Activated T-cell treated with anti-CD3 and anti-CD28 coated beads, Interleukin-2, amount 50 U/mL, for 4 hours (primary cell): ENCODE measurements around the gene MRPS17. TPM values are rescaled to one million over a fixed set of nuclear protein-coding genes. Genes with fewer than 3 reads are reported as not detected.

Experiments used
- ATAC-seq, 2 donors: fragments of 200-7000 bp; cut with Tn5 transposase; one replicate each; pipeline ENCODE4 v1.10.0; 2021
- DNase-seq: peaks from one replicate; pipeline ENCODE4 v3.0.0-alpha.2; 2020
- H3K27me3 Mint-ChIP-seq: one replicate; pipeline ENCODE4 v1.8.0; 2021; ENCODE audit warnings: low read depth, mixed read lengths
- H3K36me3 Mint-ChIP-seq: one replicate; pipeline ENCODE4 v1.8.0; 2022; ENCODE audit warnings: mixed read lengths; ENCODE audit not compliant: insufficient read depth
- H3K4me1 Mint-ChIP-seq: one replicate; pipeline ENCODE4 v1.8.0; 2021; ENCODE audit warnings: low read depth, mixed read lengths
- H3K4me3 Mint-ChIP-seq: one replicate; pipeline ENCODE4 v1.8.0; 2021; ENCODE audit warnings: mild to moderate bottlenecking, moderate library complexity, mixed read lengths
- H3K9me3 Mint-ChIP-seq: one replicate; pipeline ENCODE4 v1.8.0; 2021; ENCODE audit warnings: mixed read lengths
- total RNA-seq, 3 donors: library from RNA; stranded (reverse); gene quantifications; one replicate each; pipeline ENCODE4 v1.2.1, GENCODE V29; 2021

Gene MRPS17
- total RNA-seq, 3 donors from 2014 or later, result 42.4 to 53.0 (median 50.6) TPM

GRCh38 chr7:56003749-56004148, 52.1 kb downstream of the MRPS17 start:
- ATAC-seq (no peak), DNase-seq (no peak)
- H3K36me3 Mint-ChIP-seq, result peaks cover 6% of the 10 kb centered on the region
- H3K4me3 Mint-ChIP-seq, result no peak overlapping the region
- no peaks in the 10 kb centered on the region for H3K27me3 Mint-ChIP-seq
- H3K9me3 Mint-ChIP-seq, result no peaks in the 10 kb centered on the region
- H3K4me1 Mint-ChIP-seq, result peaks cover 7% of the 10 kb centered on the region

Other genes starting within 250 kb of the MRPS17 start
- not detected for gene SEPTIN14, start 89.1 kb upstream of the MRPS17 start, total RNA-seq
- gene ZNF713, start 64.4 kb upstream of the MRPS17 start, total RNA-seq, result 1 to 10 TPM in 1 of 3 donors, under 1 TPM in 2; 0.53 to 1.5 (median 0.65) TPM
- gene NIPSNAP2, start 12.7 kb downstream of the MRPS17 start, total RNA-seq, result 10 to 100 TPM; 39.6 to 42.5 (median 39.7) TPM
- 10 to 100 TPM; 15.8 to 17.5 (median 15.9) TPM for gene PSPH, start 99.6 kb downstream of the MRPS17 start, total RNA-seq
- 100 to 1,000 TPM; 428 to 473 (median 440) TPM for gene CCT6A, start 99.9 kb downstream of the MRPS17 start, total RNA-seq
- gene SUMF2, start 112.4 kb downstream of the MRPS17 start, total RNA-seq, result 100 to 1,000 TPM in 1 of 3 donors, 10 to 100 TPM in 2; 97.5 to 110 (median 99.4) TPM
- gene PHKG1, start 141.1 kb downstream of the MRPS17 start, total RNA-seq, result 1 to 10 TPM; 1.4 to 1.9 (median 1.8) TPM
- 100 to 1,000 TPM; 725 to 810 (median 747) TPM for gene CHCHD2, start 154.6 kb downstream of the MRPS17 start, total RNA-seq
- gene NUPR2, start 164.5 kb downstream of the MRPS17 start, total RNA-seq, result not detected